HEK293 (cell line): Measurements from ENCODE around the gene ZNF37A.

Experiments used
- BCL11A ChIP-seq: fragments of 450-650 bp; formaldehyde crosslinking; IDR thresholded peaks from 2 replicates; pipeline ENCODE4 v1.5.1; 2016; ENCODE audit warnings: low read depth, missing biosample characterization, missing genetic modification characterization
- KLF8 ChIP-seq: fragments of 450-650 bp; formaldehyde crosslinking; IDR thresholded peaks from 2 replicates; pipeline ENCODE4 v1.5.1; 2016; ENCODE audit warnings: missing biosample characterization, missing genetic modification characterization
- TCF7L2 ChIP-seq: IDR thresholded peaks from 2 replicates; pipeline ENCODE4 v1.6.1; 2011; ENCODE audit warnings: low read depth, mild to moderate bottlenecking, inconsistent platforms, low read length, moderate library complexity, borderline replicate concordance
- YY1 ChIP-seq: fragments of 450-650 bp; formaldehyde crosslinking; IDR thresholded peaks from 2 replicates; pipeline ENCODE4 v1.5.1; 2018; ENCODE audit warnings: missing biosample characterization, missing genetic modification characterization
- ZNF266 ChIP-seq: fragments of 450-650 bp; formaldehyde crosslinking; IDR thresholded peaks from 2 replicates; pipeline ENCODE4 v1.5.1; 2016; ENCODE audit warnings: missing biosample characterization, missing genetic modification characterization, low read depth
- ZNF37A ChIP-seq: fragments of 450-650 bp; IDR thresholded peaks from 2 replicates; pipeline ENCODE4 v1.5.1; 2018; ENCODE audit warnings: missing biosample characterization, missing genetic modification characterization
- ZNF670 ChIP-seq: fragments of 450-650 bp; formaldehyde crosslinking; IDR thresholded peaks from 2 replicates; pipeline ENCODE4 v1.5.1; 2016; ENCODE audit warnings: missing biosample characterization, missing genetic modification characterization, low read depth
- ZNF777 ChIP-seq: fragments of 450-650 bp; formaldehyde crosslinking; IDR thresholded peaks from 2 replicates; pipeline ENCODE4 v1.5.1; 2017; ENCODE audit warnings: missing biosample characterization, missing genetic modification characterization, borderline replicate concordance
- TF ChIP-seq, protein P1 (sequence below): fragments of 450-650 bp; formaldehyde crosslinking; IDR thresholded peaks from 2 replicates; pipeline ENCODE4 v1.5.1; 2016; ENCODE audit warnings: missing biosample characterization, missing genetic modification characterization
- TF ChIP-seq, protein P2 (sequence below): fragments of 450-650 bp; formaldehyde crosslinking; optimal IDR thresholded peaks from 2 replicates; pipeline ENCODE3; 2016; ENCODE audit warnings: missing biosample characterization, mild to moderate bottlenecking, missing genetic modification characterization
- TF ChIP-seq, protein P3 (sequence below): fragments of 450-650 bp; formaldehyde crosslinking; conservative IDR thresholded peaks from 2 replicates; pipeline ENCODE4 v1.5.1; 2016; ENCODE audit warnings: low read depth, missing biosample characterization, missing genetic modification characterization

DNA sequence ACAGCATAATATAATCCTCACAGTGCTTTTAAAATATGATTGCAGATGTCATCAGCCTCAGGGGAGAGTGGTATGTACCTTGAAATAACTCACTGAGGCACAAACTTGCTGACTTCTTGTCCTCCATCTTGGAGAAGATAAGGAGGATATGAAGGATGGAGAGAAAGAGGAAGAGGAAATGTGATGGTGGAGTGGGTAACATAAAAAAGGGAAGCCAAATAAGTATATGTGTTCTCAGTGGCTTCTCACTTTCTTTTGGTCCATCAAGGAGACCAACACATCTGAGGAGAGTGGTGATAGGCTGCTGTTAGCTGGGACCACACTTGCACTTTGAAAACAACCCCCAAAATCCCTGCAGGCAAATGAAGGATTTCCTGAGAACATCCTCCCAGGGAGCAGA lies 21.6 kb upstream of the ZNF37A start:
- no peak for TF ChIP-seq ZNF266 (tag by site-specific recombination)
- TF ChIP-seq, protein P1, sequence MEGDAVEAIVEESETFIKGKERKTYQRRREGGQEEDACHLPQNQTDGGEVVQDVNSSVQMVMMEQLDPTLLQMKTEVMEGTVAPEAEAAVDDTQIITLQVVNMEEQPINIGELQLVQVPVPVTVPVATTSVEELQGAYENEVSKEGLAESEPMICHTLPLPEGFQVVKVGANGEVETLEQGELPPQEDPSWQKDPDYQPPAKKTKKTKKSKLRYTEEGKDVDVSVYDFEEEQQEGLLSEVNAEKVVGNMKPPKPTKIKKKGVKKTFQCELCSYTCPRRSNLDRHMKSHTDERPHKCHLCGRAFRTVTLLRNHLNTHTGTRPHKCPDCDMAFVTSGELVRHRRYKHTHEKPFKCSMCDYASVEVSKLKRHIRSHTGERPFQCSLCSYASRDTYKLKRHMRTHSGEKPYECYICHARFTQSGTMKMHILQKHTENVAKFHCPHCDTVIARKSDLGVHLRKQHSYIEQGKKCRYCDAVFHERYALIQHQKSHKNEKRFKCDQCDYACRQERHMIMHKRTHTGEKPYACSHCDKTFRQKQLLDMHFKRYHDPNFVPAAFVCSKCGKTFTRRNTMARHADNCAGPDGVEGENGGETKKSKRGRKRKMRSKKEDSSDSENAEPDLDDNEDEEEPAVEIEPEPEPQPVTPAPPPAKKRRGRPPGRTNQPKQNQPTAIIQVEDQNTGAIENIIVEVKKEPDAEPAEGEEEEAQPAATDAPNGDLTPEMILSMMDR (tag by site-specific recombination) = no peak
- TF ChIP-seq, protein P2, sequence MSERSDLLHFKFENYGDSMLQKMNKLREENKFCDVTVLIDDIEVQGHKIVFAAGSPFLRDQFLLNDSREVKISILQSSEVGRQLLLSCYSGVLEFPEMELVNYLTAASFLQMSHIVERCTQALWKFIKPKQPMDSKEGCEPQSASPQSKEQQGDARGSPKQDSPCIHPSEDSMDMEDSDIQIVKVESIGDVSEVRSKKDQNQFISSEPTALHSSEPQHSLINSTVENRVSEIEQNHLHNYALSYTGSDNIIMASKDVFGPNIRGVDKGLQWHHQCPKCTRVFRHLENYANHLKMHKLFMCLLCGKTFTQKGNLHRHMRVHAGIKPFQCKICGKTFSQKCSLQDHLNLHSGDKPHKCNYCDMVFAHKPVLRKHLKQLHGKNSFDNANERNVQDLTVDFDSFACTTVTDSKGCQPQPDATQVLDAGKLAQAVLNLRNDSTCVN = no peak
- TF ChIP-seq ZNF777 (tag by site-specific recombination) = no peak
- TF ChIP-seq BCL11A = no peak
- TF ChIP-seq ZNF670 (tag by site-specific recombination) = no peak
- no peak for TF ChIP-seq KLF8 (tag by site-specific recombination)
- TF ChIP-seq TCF7L2 = no peak
- TF ChIP-seq, protein P3, sequence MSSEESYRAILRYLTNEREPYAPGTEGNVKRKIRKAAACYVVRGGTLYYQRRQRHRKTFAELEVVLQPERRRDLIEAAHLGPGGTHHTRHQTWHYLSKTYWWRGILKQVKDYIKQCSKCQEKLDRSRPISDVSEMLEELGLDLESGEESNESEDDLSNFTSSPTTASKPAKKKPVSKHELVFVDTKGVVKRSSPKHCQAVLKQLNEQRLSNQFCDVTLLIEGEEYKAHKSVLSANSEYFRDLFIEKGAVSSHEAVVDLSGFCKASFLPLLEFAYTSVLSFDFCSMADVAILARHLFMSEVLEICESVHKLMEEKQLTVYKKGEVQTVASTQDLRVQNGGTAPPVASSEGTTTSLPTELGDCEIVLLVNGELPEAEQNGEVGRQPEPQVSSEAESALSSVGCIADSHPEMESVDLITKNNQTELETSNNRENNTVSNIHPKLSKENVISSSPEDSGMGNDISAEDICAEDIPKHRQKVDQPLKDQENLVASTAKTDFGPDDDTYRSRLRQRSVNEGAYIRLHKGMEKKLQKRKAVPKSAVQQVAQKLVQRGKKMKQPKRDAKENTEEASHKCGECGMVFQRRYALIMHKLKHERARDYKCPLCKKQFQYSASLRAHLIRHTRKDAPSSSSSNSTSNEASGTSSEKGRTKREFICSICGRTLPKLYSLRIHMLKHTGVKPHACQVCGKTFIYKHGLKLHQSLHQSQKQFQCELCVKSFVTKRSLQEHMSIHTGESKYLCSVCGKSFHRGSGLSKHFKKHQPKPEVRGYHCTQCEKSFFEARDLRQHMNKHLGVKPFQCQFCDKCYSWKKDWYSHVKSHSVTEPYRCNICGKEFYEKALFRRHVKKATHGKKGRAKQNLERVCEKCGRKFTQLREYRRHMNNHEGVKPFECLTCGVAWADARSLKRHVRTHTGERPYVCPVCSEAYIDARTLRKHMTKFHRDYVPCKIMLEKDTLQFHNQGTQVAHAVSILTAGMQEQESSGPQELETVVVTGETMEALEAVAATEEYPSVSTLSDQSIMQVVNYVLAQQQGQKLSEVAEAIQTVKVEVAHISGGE (tag by site-specific recombination) = no peak
- no peak for TF ChIP-seq ZNF37A (tag by site-specific recombination)
- TF ChIP-seq YY1 (tag by site-specific recombination) = no peak
